H1 (cell line): ENCODE results near the gene GDF15. TPM values are rescaled to one million over a fixed set of nuclear protein-coding genes. Genes with fewer than 3 reads are reported as not detected.

ENCODE experiments used
- ASH2L ChIP-seq: fragments of 200-600, 300-600 bp; sonication (generic); IDR thresholded peaks from one replicate; pipeline ENCODE4 v1.7.1; 2017; ENCODE audit warnings: low read length
- CHD1 ChIP-seq: IDR thresholded peaks from 2 replicates; pipeline ENCODE4 v1.6.1; 2012; ENCODE audit warnings: low read depth, low read length, improper control_type of control experiment
- CHD2 ChIP-seq: IDR thresholded peaks from 2 replicates; pipeline ENCODE4 v1.6.1; 2012; ENCODE audit warnings: low read length, improper control_type of control experiment
- EGR1 ChIP-seq: IDR thresholded peaks from 2 replicates; pipeline ENCODE4 v1.6.1; 2011; ENCODE audit warnings: low read depth, low read length, borderline replicate concordance
- HDAC2 ChIP-seq, 2 experiments: fragments of 300-600 bp in 1 of 2; sonication (generic) in 1 of 2; IDR thresholded peaks; 2 replicates each; pipeline ENCODE4 v1.6.1; 2011 to 2012; ENCODE audit warnings: low read depth in 2 of 2, low read length in 2 of 2, mild to moderate bottlenecking in 2 of 2, moderate library complexity in 2 of 2, borderline replicate concordance in 1 of 2, inconsistent platforms in 1 of 2
- JUN ChIP-seq: IDR thresholded peaks from 2 replicates; pipeline ENCODE4 v1.6.1; 2011; ENCODE audit warnings: low read depth, mild to moderate bottlenecking, improper control_type of control experiment, low read length
- PHF8 ChIP-seq: fragments of 200-600 bp; sonication (generic); conservative IDR thresholded peaks from 2 replicates; pipeline ENCODE4 v1.7.1; 2012; ENCODE audit warnings: low read depth, mild to moderate bottlenecking, inconsistent platforms, low read length, moderate library complexity
- POLR2A ChIP-seq, 2 experiments: IDR thresholded peaks; 1 replicate in 1 of 2; 2 replicates in 1 of 2; pipeline ENCODE4 v1.6.1; 2011; ENCODE audit warnings: low read depth in 2 of 2, low read length in 2 of 2, mild to moderate bottlenecking in 2 of 2; ENCODE audit errors: control extremely low read depth in 1 of 2
- POLR2AphosphoS5 ChIP-seq: IDR thresholded peaks from 2 replicates; pipeline ENCODE4 v1.6.1; 2011; ENCODE audit warnings: low read depth, low read length
- RAD21 ChIP-seq, 2 experiments: IDR thresholded peaks in 1 of 2; conservative IDR thresholded peaks in 1 of 2; 2 replicates each; pipeline ENCODE4 v1.6.1; 2011; ENCODE audit warnings: low read depth in 2 of 2, low read length in 2 of 2, improper control_type of control experiment in 1 of 2, inconsistent platforms in 1 of 2, mild to moderate bottlenecking in 1 of 2, moderate library complexity in 1 of 2
- RXRA ChIP-seq: IDR thresholded peaks from 2 replicates; pipeline ENCODE4 v1.6.1; 2011; ENCODE audit warnings: low read depth, mild to moderate bottlenecking, low read length, moderate library complexity; ENCODE audit not compliant: insufficient read depth
- TAF1 ChIP-seq: IDR thresholded peaks from 2 replicates; pipeline ENCODE4 v1.6.1; 2011; ENCODE audit warnings: mild to moderate bottlenecking, low read depth, low read length
- TBP ChIP-seq: IDR thresholded peaks from 2 replicates; pipeline ENCODE4 v1.6.1; 2011; ENCODE audit warnings: low read depth, low read length, improper control_type of control experiment
- polyA plus RNA-seq, 7 experiments: library from polyadenylated mRNA; depleted of rRNA in 3 of 7; stranded (reverse) in 5 of 7; unstranded in 2 of 7; fragments of >200 nt in 5 of 7; fragments of 200-250 nt in 2 of 7; gene quantifications; 1 replicate in 5 of 7; 2 replicates in 1 of 7; 4 replicates in 1 of 7; pipeline versions ENCODE4 v1.2.1 to v1.2.3, GENCODE V29; 2011 to 2013; ENCODE audit warnings: missing spikeins in 2 of 7, mixed read lengths in 2 of 7
- total RNA-seq: library from RNA; stranded (reverse); fragmentation: NEBNext Ultra II Directional; extraction: Animal tissue kit (Norgen Biotek cat#: 25700); gene quantifications from 2 replicates; pipeline ENCODE4 v1.2.1, GENCODE V29; 2021
- TF ChIP-seq, protein P1 (sequence below): IDR thresholded peaks from 2 replicates; pipeline ENCODE4 v1.6.1; 2012; ENCODE audit warnings: inconsistent platforms
- TF ChIP-seq, protein P2 (sequence below): IDR thresholded peaks from 2 replicates; pipeline ENCODE4 v1.6.1; 2012; ENCODE audit warnings: low read length, inconsistent platforms

The GDF15 gene
- total and polyA plus RNA-seq, 2 of the 8 experiments (the other 6 are each of a cell fraction or from before 2014, with no cell fraction given): 4.1 to 8.5 TPM

DNA sequence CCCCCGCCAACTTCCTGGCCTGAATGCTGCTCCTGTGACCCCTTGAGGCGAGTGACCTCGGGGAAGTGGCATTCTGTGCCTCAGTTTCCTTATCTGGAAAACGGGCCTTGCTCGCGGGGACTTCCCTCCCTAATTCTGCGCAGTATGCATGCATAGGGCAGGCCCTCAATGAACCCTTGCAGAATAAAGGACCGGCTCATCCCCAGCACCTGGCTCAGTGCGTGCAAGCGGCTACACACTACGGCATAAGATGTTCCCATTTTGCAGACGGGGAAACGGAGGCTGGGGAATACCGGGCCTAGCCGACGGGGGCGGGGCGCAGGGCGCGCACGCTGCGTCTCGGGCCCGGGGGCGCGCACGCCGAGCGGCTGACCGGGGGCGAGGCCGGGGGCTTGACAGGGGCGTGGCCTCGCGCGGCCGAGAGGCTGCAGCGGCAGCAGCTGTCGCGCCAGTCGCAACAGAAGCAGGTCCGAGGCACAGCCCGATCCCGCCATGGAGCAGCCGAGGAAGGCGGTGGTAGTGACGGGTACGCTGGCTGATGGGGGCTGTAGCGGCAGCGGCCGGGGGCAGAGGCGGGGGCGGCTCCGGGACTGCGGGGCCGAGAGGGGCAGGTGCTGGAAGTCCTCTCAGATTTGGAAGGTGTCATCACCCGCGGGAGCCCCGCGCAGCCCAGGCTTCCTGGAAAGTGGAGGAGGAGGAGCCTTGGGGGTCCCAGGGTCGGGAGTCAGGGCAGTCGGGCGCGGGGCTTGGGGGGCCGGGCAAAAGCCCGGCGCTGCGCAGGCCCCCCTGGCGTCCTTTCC lies 45.6 kb upstream of the GDF15 start, which contains the start of gene PGPEP1 (continued):
- TF ChIP-seq POLR2AphosphoS5 (peak; percentile 64), RAD21 (IDR thresholded peaks at IDR 0.05 in 1 of 2, conservative IDR thresholded peaks at IDR 0.05 in 1 of 2; ENCODE audit: low read depth in 2 of 2, low read length in 2 of 2) (no peak), TBP (peak; percentile 43; the same call in 1 of the 2 replicates), ASH2L (no peak), PHF8 (0 out of 2 replicates have a peak, but pooled peaks have one; percentile 40), CHD1 (no peak), TAF1 (peak; percentile 72; the same call in 1 of the 2 replicates), RXRA (no peak), POLR2A (IDR thresholded peaks at IDR 0.05; ENCODE audit: control extremely low read depth in 1 of 2, low read depth in 2 of 2, low read length in 2 of 2) (0 out of 3 replicates have a peak, but pooled peaks of 1 of the 2 experiments have one; percentile 26), JUN (no peak), EGR1 (peak; percentile 47; the same call in 1 of the 2 replicates), CHD2 (peak; percentile 38; the same call in 1 of the 2 replicates), HDAC2 (IDR thresholded peaks at IDR 0.05; ENCODE audit: borderline replicate concordance in 1 of 2, low read depth in 2 of 2, low read length in 2 of 2) (peak in 1 of 2 experiments; percentile 99; a peak in 1 of 4 replicates)
- TF ChIP-seq, protein P1, sequence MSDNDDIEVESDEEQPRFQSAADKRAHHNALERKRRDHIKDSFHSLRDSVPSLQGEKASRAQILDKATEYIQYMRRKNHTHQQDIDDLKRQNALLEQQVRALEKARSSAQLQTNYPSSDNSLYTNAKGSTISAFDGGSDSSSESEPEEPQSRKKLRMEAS: peak; percentile 35; the same call in 1 of the 2 replicates
- TF ChIP-seq, protein P2, sequence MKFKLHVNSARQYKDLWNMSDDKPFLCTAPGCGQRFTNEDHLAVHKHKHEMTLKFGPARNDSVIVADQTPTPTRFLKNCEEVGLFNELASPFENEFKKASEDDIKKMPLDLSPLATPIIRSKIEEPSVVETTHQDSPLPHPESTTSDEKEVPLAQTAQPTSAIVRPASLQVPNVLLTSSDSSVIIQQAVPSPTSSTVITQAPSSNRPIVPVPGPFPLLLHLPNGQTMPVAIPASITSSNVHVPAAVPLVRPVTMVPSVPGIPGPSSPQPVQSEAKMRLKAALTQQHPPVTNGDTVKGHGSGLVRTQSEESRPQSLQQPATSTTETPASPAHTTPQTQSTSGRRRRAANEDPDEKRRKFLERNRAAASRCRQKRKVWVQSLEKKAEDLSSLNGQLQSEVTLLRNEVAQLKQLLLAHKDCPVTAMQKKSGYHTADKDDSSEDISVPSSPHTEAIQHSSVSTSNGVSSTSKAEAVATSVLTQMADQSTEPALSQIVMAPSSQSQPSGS: 0 out of 2 replicates have a peak, but pooled peaks have one; percentile 27
